HCT116 (cell line): Measurements from ENCODE around the gene DYNAP.

Source experiments
- CTCF ChIP-seq, 3 experiments: fragments of 200-600 bp in 1 of 3; sonication (generic) in 1 of 3; IDR thresholded peaks in 2 of 3; conservative IDR thresholded peaks in 1 of 3; 2 replicates each; pipeline ENCODE4 v1.5.1; 2012 to 2017; ENCODE audit warnings: low read depth in 2 of 3, low read length in 2 of 3, antibody characterized with exemption in 1 of 3, borderline replicate concordance in 1 of 3, control low read depth in 1 of 3, mild to moderate bottlenecking in 1 of 3, mixed read lengths in 1 of 3, mixed run types in 1 of 3, moderate library complexity in 1 of 3; ENCODE audit not compliant: insufficient read depth in 1 of 3
- EGR1 ChIP-seq: IDR thresholded peaks from 2 replicates; pipeline ENCODE4 v1.6.1; 2012; ENCODE audit warnings: low read depth
- ELF1 ChIP-seq: IDR thresholded peaks from 2 replicates; pipeline ENCODE4 v1.6.1; 2012; ENCODE audit warnings: low read depth, borderline replicate concordance
- EZH2phosphoT487 ChIP-seq: fragments of 200-600 bp; IDR thresholded peaks from 2 replicates; pipeline ENCODE4 v1.6.1; 2018; ENCODE audit warnings: antibody characterized with exemption, borderline replicate concordance
- FOSL1 ChIP-seq: IDR thresholded peaks from 2 replicates; pipeline ENCODE4 v1.6.1; 2012; ENCODE audit warnings: low read depth
- POLR2A ChIP-seq: IDR thresholded peaks from 2 replicates; pipeline ENCODE4 v1.7.0; 2011; ENCODE audit warnings: borderline replicate concordance; ENCODE audit not compliant: insufficient read depth, insufficient read length; ENCODE audit errors: extremely low read depth
- POLR2AphosphoS5 ChIP-seq: IDR thresholded peaks from 2 replicates; pipeline ENCODE4 v1.6.1; 2011; ENCODE audit warnings: mild to moderate bottlenecking, low read depth, low read length, moderate library complexity
- RAD21 ChIP-seq: IDR thresholded peaks from 2 replicates; pipeline ENCODE4 v1.6.1; 2012; ENCODE audit warnings: low read depth, mild to moderate bottlenecking
- REST ChIP-seq: IDR thresholded peaks from 2 replicates; pipeline ENCODE4 v1.6.1; 2012; ENCODE audit warnings: low read depth
- SIN3A ChIP-seq: IDR thresholded peaks from 2 replicates; pipeline ENCODE4 v1.6.1; 2012; ENCODE audit warnings: low read depth
- YY1 ChIP-seq: IDR thresholded peaks from 2 replicates; pipeline ENCODE4 v1.6.1; 2011; ENCODE audit warnings: low read length, low read depth, moderate library complexity, mild to moderate bottlenecking; ENCODE audit not compliant: insufficient replicate concordance; ENCODE audit errors: extremely low read depth
- ZNF274 ChIP-seq: fragments of 200-500 bp; sonication (Bioruptor generic); IDR thresholded peaks from 2 replicates; pipeline ENCODE4 v1.6.1; 2014; ENCODE audit warnings: mild to moderate bottlenecking, low read depth, low read length, inconsistent platforms
- TF ChIP-seq, protein P1 (sequence below): IDR thresholded peaks from 2 replicates; pipeline ENCODE4 v1.6.1; 2011; ENCODE audit warnings: mild to moderate bottlenecking, low read length, moderate library complexity; ENCODE audit not compliant: insufficient replicate concordance; ENCODE audit errors: extremely low read depth
- TF ChIP-seq, protein P2 (sequence below): IDR thresholded peaks from 2 replicates; pipeline ENCODE4 v1.6.1; 2012

- TF ChIP-seq POLR2A: no peak
- TF ChIP-seq RAD21: no peak
- TF ChIP-seq CTCF (IDR thresholded peaks at IDR 0.05 in 2 of 3, conservative IDR thresholded peaks at IDR 0.05 in 1 of 3; ENCODE audit: borderline replicate concordance in 1 of 3, insufficient read depth in 1 of 3, low read depth in 2 of 3, low read length in 2 of 3): no peak
- TF ChIP-seq FOSL1: no peak
- TF ChIP-seq YY1: no peak
- TF ChIP-seq POLR2AphosphoS5: no peak
- TF ChIP-seq REST: no peak
- TF ChIP-seq, protein P1, sequence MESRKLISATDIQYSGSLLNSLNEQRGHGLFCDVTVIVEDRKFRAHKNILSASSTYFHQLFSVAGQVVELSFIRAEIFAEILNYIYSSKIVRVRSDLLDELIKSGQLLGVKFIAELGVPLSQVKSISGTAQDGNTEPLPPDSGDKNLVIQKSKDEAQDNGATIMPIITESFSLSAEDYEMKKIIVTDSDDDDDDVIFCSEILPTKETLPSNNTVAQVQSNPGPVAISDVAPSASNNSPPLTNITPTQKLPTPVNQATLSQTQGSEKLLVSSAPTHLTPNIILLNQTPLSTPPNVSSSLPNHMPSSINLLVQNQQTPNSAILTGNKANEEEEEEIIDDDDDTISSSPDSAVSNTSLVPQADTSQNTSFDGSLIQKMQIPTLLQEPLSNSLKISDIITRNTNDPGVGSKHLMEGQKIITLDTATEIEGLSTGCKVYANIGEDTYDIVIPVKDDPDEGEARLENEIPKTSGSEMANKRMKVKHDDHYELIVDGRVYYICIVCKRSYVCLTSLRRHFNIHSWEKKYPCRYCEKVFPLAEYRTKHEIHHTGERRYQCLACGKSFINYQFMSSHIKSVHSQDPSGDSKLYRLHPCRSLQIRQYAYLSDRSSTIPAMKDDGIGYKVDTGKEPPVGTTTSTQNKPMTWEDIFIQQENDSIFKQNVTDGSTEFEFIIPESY: no peak
- TF ChIP-seq ZNF274: no peak
- no peak for TF ChIP-seq EGR1
- TF ChIP-seq ELF1: no peak
- TF ChIP-seq SIN3A: no peak
- TF ChIP-seq EZH2phosphoT487: no peak
- TF ChIP-seq, protein P2, sequence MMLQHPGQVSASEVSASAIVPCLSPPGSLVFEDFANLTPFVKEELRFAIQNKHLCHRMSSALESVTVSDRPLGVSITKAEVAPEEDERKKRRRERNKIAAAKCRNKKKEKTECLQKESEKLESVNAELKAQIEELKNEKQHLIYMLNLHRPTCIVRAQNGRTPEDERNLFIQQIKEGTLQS: no peak
Measured at GRCh38 chr18:54590945-54591344, at the start of gene DYNAP.
